AG08395 (cell line): ENCODE data around the gene DPPA5.
"Not testable (repeated sequence)": the region's sequence is repeated elsewhere in the genome, so short reads cannot be mapped to it uniquely, and the experiment has no call there.

Source experiments
- DNase-seq: peaks from one replicate; pipeline ENCODE4 v3.0.0; 2012; ENCODE audit warnings: mixed read lengths, low spot score

The DPPA5 gene

DNA sequence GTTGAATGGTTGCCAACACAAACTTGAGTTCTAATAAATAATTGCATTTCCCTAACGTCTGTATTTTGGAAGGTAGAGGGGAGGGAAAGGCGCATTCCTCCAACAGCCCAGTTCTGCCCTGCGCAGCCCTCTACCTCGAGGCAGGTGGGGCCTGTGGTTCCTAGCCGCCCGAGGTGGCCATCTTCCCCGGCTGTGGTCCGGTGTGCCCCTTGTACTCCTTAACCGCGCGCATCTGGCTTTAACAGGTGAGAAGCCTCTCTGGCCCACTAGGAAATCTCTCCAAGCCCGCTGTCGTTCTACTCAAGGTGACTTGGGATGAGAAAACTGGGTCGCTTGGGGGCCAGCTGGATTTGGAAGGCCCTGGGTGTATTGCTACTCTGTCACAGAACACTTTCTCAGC, 10.0 kb upstream of the DPPA5 start:
- no peak for DNase-seq

DNA sequence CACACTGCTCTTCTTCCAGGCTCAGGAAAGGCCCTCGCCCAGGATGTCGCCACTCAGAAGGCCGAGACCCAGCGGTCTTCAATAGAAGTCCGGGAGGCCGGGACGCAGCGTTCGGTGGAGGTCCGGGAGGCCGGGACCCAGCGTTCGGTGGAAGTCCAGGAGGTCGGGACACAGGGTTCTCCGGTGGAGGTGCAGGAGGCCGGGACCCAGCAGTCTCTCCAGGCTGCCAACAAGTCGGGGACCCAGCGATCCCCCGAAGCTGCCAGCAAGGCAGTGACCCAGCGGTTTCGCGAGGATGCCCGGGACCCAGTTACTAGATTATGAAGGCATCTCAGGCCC, 9.4 kb upstream of the DPPA5 start:
- DNase-seq, result no peak

DNA sequence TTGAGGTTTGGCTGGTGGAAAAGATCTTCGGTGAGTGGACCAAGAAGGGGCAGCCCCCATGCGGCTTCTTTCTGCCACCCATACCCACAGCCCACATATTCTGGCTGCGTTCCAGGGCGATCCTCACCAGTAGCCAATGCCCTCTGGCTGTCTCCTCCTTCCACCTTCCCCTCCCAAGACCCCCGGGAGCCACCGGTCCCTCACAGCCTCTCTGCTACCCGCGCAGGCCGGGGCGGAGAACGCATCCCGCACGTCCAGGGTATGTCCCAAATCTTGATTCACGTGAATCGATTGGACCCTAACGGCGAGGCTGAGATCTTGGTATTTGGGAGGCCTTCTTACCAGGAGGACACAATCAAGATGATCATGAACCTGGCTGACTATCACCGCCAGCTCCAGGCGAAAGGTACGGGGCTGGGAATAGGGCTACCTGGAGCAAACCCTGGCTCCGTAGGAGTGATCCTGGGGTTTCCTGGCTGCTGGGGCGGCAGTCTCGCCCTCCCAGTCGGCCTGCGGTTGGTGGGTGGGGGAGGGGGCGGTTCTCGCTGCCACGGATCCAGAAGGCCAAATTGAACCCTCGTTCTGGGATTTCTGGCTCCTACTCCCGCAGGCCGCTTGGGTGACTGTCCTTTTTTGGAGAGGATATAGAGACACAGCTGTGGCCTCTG, 8.9 kb upstream of the DPPA5 start:
- DNase-seq, result no peak

DNA sequence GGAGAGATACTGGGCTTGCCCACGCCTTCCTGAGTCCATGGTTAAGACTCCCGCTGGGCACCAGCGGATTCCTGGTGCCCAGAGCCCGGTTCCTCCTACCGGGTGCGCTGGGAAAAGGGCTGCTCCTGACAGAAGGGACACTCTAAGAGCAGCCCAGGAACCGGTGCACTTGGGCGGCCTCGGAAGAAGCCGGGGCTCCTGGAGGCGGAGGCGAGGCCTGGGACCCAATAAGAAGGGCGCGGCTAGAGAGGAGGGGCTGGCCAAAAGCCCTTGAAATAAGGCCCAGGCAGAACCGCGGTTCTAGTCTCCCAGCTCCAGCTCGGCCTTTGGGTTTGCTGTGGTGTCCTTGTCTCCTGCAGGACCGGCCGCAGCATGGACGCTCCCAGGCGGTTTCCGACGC, 8.3 kb upstream of the DPPA5 start, which contains the start of gene KHDC3L:
KHDC3L (plus strand) TSS at position 301 of the 400 bp plus-strand sequence; CDS start at position 373, 72 bp downstream.
- no peak for DNase-seq

DNA sequence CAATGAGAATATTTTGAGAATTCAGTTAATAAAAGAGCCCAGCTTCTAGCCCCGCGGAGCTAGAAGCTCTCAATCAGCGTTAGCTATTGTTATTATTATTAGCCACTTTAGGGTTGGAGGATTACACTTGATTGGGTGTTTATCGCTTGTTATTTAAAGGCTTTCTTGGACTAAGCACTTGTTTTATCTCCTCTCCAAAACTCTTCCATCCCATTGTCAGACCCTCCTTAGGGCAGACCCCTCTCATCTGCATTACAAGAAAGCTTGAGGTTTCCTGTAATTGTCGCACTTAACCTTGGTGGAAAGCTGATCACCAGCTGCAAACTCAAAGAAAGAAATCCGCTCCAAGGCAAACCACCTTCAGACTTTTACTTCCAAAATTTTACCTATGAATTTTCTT, 4.8 kb downstream of the DPPA5 start:
- DNase-seq, result no peak

DNA sequence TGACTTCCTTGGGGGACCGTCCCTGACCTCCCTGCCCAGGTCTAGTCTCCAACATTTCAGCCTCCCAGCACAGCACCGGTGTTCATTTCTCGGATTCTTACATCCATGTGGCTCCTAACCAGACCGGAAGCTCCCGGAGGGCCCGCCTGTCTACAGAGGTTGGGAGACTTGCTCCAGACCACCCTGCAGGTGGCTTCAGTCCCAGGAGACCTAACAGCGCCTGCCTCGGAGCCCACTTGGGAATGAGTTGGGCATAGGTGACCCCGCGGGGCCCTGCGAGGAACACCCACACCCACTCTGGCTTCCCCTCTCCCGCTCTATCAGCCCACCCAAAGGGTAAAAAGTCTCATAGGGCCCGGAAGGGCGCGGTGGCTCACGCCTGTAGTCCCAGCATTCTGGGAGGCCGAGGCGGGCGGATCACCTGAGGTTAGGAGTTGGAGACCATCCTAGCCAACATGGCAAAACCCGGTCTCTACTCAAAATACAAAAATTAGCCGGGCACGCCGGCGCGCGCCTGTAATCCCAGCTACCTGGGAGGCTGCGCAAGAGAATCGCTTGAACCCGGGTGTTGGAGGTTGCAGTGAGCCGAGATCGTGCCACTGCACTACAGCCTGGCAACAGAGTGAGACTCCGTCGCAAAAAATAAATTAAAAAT, 5.4 kb downstream of the DPPA5 start:
- DNase-seq, result no peak

DNA sequence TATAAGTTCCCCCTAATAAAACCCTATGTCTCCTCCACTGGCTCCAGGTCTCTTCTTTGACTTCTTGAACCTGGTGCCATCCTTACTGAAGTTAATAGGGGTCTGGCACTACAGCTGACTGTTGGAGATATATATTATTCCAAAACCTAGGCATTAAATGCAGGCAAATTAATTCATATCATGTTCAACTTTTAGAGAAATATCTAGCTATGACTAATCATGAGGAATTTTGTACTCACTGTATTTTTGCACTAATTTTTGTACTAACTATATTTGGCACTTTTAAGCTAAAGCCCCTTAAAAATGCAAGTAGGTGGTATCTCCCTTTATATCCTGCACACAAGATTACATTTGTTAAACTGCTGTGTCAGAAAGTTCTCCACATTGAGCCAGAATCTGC, 10.9 kb downstream of the DPPA5 start:
- no peak for DNase-seq

DNA sequence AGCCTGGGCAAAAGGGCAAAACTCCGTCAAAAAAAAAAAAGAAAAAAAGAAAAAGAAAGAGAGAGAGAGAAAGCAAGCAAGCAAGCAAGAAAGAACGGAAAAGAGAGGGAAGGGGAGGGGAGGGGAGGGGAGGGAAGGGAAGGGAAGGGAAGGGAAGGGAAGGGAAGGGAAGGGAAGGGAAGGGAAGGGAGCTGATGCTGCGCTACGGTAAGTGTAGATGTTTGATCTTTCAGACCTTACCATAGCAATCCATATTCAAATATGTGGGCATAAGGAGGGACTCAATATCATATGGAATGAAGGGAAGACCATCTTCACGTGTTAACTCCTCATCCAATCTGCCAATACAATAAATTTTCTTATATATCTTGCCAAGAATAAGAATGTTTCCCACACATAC, 11.9 kb downstream of the DPPA5 start:
- no peak for DNase-seq

DNA sequence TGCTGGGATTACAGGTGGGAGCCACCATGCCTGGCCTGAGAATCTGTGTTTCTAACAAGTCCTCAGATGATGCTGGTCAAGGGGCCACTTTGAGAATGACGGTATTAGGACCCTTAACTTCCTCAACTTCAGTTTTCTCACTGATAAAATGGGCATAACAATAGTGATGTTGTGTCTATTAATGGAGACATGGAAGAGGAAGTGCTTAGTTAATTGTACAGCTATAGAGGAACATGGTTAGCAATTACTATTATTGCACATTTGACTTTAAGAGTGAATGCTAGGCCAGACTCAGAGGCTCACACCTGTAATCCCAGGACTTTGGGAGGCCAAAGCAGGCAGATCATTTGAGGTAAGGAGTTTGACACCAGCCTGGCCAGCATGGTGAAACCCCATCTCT, 12.7 kb downstream of the DPPA5 start:
- DNase-seq, result no peak

DNA sequence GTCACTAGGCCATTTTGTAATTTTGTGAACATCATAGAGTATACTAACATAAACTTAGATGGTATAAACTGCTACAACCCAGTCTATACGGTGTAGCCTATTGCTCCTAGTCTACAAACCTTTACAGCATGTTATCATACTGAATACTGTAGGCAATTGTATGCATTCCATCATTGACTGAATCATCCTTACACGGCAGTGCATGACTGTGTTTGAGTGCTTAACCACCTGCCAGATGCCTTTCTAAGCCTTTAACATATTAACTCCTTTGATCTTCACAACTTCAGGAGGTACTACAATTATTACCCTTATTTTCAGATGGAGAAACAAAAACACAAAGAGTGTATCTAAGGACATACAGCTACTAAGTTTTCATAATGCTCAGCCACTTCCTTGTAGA, 14.0 kb downstream of the DPPA5 start:
- no peak for DNase-seq

DNA sequence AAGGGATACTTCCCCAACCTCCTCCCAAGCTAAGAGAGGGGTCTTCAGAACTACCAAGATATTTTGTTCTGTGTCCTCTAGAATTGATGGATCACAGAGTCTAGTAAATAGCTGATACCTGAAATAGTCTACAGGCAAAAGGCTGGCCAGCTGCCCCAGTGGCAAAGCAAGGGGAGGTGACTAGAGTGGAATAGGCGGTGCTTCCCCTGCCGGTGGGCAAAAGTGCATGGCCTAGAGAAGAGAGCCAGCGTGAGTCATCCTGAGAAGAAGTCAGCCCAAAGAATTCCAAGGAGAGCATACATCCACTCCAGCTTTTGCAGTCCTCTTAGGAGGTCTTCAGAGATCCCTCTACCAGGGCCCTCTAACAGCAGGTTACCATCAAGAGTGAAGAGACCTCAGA, 14.7 kb downstream of the DPPA5 start:
- DNase-seq, result peak; percentile 28

DNA sequence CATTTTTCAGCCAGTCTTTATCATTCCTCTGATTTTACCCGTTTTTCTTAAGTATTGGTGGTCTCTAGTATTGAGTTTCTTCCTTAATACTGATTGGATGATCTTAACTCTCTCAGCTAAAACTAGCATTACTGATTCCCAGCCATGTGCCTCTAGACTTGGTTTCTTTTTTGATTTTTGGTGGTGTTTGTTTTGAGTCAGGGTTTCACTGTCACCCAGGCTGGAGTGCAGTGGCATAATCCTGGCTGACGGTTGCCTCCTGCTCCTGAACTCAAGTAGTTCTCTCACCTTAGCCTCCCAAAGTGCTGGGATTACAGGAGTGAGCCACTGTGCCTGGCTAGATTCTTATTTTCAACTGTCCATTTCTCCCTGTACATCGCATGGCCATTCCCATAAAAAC, 24.9 kb downstream of the DPPA5 start:
- DNase-seq, result no peak

DNA sequence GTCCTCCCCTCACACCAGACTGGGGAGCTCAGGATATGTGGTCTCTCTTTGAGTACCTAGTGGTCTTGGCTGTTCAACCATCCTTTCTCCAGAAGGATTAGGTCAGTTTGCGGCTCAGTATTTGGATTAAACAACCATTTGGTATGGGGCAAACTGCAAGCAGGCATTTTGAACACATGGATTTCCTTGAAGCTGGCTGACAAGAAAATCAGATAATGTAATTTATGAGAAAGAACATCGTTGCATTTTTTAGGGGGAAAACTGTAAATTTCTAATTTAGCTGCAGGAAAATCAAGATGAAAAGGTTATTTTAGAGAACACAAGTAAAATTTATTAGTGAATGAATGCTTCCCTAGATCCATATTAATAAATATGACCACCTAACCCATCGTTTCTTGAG, 25.3 kb downstream of the DPPA5 start:
- no peak for DNase-seq

DNA sequence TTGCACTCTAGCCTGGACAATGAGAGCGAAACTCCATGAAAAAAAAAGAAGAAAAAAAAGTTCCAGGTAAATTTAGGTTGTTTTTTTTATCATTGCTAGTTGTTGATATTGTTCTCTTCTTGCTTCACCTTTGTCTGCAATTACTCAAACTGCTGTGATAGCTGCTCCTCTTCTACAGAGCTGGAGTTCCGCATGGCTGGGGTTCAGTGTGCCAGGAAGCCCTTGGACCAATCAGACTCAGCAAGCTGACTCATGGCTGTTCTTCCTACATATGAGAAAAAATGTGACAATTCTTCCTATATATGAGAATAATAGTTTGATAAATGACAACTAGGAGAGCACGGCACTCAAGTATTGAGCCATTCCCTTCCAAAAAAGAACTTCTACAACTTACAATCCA, 28.4 kb downstream of the DPPA5 start:
- DNase-seq, result no peak

DNA sequence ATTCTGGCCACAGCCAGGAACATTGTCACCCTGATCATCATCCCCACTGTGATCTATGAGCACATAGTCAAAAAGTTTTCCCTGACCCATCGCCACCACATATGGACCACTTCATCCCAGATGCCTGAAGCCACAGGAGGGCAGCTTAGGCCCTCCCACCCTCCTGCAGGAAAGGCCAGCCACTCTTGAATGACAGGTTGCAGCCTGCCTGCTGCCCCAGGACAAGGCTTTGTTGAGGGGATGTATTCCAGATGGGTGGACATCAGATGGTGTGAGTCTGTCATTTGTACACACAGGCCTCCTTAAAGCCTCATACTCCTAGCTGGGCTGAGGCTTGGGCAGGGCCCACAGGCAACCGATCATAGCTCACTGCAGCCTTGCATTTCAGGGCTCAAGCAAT, 30.8 kb downstream of the DPPA5 start:
- no peak for DNase-seq

DNA sequence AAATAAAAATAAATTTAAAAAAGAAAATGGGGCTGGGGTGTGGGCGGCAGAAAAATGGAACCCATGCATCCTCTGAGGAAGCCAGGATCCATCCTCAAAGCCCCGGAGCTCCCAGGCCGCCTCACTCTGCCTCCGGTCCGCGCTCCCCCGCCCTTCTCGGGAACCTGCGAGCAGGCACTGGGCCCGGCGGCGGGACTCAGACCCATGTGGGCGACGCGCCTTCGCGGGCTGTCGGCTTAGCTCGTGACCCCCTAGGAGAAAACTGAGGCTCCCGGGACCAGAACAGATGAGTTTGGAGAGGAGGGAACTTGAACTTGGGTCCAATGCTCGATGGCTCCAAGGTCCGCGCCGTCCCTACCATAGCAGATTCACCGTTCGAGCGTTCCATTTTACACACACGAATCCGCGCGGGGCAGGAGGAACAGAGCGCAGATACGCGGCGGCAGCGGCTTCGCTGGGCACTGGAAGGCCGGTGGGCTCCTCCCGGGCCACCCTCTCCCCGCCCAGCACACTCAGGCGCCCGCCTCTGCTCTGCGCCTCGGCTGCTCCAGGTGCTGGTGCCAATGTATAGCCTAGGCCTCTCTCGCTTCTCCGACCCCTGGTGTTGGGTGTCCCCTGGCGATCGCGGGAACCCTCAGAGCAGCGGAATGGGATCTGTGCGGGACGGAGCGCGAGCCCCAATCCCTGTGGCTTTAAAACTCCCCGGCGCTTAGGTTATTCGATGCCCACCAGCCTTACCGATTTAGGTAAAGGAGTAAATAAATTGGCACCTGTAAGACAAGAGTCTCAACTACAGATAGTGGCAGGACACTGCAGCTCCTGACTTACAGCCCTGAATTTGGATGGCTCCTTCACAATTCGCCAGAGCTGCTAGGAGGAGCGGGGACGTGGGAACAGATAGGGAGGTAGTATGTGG, 39.2 kb downstream of the DPPA5 start:
- DNase-seq, result no peak

DNA sequence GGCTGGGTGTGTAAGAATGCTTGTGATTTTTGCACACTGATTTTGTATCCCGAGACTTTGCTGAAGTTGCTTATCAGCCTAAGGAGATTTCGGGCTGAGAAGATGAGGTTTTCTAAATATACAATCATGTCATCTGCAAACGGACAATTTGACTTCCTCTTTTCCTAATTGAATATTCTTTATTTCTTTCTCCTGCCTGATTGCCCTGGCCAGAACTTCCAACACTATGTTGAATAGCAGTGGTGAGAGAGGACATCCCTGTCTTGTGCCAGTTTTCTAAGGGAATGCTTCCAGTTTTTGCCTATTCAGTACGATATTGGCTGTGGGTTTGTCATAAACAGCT, 43.6 kb downstream of the DPPA5 start:
- not testable (repeated sequence) for DNase-seq

DNA sequence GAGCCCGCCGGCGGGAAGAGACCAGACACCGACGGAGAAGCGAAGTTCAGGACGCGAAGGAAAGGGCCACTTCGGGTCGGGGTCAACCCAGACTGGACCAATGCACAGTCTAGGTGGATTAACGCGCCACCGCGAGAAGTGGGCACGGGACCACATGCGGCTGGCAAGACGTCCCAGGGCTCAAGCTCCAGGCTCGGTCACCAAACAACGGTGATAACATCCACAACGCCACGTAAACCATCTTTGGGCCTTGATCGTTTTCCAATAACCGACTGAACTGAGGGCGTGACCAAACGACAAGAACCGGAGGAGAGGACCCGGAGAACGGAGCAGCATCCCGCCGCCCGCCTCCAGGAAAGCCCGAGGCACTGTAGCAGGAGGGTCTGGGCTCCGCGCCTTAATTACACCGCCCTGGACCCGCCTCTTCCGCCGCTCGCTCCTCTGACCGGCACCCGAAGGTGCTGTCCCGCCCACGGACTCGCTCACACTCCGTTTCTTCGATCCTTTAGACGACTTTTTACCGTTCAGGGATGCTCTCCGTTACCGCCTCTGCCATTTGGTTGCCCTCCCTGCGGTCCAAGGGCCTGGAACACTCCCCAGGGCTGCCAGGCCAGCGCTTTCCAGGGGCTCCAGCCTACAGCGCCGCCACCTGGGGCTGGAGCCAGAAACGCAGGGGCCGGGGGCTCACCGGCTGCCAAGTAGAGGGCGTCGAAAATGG, 44.1 kb downstream of the DPPA5 start:
- peak; percentile 69 for DNase-seq

DNA sequence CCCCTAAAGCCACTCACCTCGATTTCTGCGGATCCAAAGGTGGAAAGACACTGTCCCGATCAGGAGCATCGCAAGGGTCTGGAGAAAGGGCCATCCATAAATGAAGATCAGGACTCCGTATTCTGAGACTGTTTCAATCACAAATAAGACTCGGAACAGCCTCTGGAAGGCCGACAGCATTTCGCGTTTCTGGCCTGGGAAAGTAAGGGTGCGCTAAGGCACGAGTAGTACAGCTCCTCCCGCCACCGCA, 44.6 kb downstream of the DPPA5 start:
- DNase-seq, result no peak

DNA sequence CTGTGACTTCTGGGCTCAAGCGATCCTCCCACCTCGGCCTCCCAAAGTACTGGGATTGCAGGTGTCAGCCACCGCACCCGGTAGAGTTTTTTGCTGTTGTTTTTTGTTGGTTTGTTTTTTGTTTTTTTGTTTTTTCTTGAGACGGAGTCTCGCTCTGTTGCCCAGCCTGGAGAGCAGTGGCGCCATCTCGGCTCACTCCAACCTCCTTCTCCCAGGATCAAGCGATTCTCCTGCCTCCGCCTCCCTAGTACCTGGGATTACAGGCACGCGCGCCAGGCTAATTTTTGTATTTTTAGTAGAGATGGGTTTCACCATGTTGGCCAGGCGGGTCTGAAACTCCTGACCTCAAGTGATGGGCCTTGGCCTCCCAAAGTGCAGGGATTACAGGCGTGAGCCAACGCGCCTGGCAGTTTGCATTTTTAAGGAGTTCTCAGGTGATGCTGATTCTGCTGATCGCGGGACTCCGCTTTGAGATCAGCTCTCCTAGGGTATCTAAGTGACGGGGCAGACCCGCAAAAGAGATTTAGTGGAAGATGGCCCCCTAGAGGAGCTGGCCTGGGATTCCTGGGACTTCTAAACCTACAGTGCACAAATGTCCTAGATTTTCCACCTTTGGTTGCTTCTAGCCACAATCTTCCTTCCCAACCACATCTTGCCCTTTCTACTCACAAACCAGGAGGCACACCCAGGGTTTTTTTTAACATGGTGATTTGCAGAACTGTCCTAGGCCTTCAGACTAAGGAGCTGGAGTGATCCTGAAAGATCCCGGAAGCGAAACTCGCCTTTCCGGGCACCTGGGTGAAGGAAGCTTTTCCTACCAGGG, 45.2 kb downstream of the DPPA5 start:
- DNase-seq, result no peak

DNA sequence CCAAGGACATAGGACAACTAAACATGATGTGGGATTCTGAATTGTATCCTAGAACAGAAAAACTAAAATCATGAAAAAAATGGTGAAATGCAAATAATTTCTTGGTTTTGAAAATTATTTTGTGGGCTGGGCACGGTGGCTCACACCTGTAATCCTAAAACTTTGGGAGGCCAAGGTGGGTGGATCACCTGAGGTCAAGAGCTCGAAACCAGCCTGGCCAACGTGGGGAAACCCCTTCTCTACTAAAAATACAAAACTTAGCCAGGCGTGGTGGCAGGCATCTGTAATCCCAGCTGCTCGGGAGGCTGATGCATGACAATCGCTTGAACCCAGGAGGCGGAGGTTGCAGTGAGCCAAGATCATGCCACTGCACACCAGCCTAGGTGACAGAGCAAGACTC, 50.3 kb downstream of the DPPA5 start:
- not testable (repeated sequence) for DNase-seq
